SK-N-SH treated with all-trans-retinoic acid at 6 μM for 48 hours (cell line): Measurements from ENCODE around the gene SPOCD1.

Experiments
- ATAC-seq: fragments of 200-7000 bp; cut with Tn5 transposase; 3 replicates; pipeline ENCODE4 v1.9.1; 2020; ENCODE audit warnings: mild to moderate bottlenecking, moderate library complexity
- ARNTL ChIP-seq: fragments of 450-650 bp; formaldehyde crosslinking; IDR thresholded peaks from 2 replicates; pipeline ENCODE4 v1.5.0; 2020; ENCODE audit warnings: low read depth, mild to moderate bottlenecking, moderate library complexity, borderline replicate concordance
- BACH2 ChIP-seq: fragments of 250-450 bp; sonication (Bioruptor Pico); IDR thresholded peaks from 2 replicates; pipeline ENCODE4 v1.9.0; 2021; ENCODE audit warnings: mild to moderate bottlenecking, borderline replicate concordance
- CSDC2 ChIP-seq: fragments of 250-450 bp; sonication (Bioruptor Pico); IDR thresholded peaks from 2 replicates; pipeline ENCODE4 v1.5.0; 2020; ENCODE audit warnings: mild to moderate bottlenecking, moderate library complexity
- ESRRG ChIP-seq: fragments of 250-450 bp; sonication (Bioruptor Pico); IDR thresholded peaks from 2 replicates; pipeline ENCODE4 v1.6.1; 2021; ENCODE audit warnings: mild to moderate bottlenecking
- GLIS3 ChIP-seq: fragments of 250-450 bp; sonication (Bioruptor Pico); IDR thresholded peaks from 2 replicates; pipeline ENCODE4 v1.5.0; 2020; ENCODE audit warnings: mild to moderate bottlenecking, moderate library complexity
- OSR1 ChIP-seq: fragments of 250-450 bp; sonication (Bioruptor Pico); IDR thresholded peaks from 2 replicates; pipeline ENCODE4 v1.8.0; 2022; ENCODE audit warnings: moderate library complexity, mild to moderate bottlenecking, inconsistent platforms
- RARB ChIP-seq: fragments of 250-450 bp; sonication (Bioruptor Pico); IDR thresholded peaks from 2 replicates; pipeline ENCODE4 v1.8.0; 2021; ENCODE audit warnings: mild to moderate bottlenecking, moderate library complexity
- SNAI2 ChIP-seq: fragments of 250-450 bp; sonication (Bioruptor Pico); IDR thresholded peaks from 2 replicates; pipeline ENCODE4 v1.5.0; 2020; ENCODE audit warnings: mild to moderate bottlenecking, moderate library complexity
- TCF4 ChIP-seq: fragments of 250-450 bp; sonication (Bioruptor Pico); IDR thresholded peaks from 2 replicates; pipeline ENCODE4 v1.8.0; 2021; ENCODE audit warnings: mild to moderate bottlenecking, moderate library complexity, borderline replicate concordance
- TOX ChIP-seq: fragments of 250-450 bp; sonication (Bioruptor Pico); IDR thresholded peaks from 2 replicates; pipeline ENCODE4 v1.8.0; 2021; ENCODE audit warnings: mild to moderate bottlenecking, moderate library complexity, borderline replicate concordance
- ZC3H10 ChIP-seq: fragments of 250-450 bp; sonication (Bioruptor Pico); IDR thresholded peaks from 2 replicates; pipeline ENCODE4 v1.5.1; 2021; ENCODE audit warnings: mild to moderate bottlenecking, moderate library complexity
- ZFP3 ChIP-seq: fragments of 250-450 bp; sonication (Bioruptor Pico); IDR thresholded peaks from 2 replicates; pipeline ENCODE4 v1.5.0; 2020; ENCODE audit warnings: mild to moderate bottlenecking, moderate library complexity
- ZFP30 ChIP-seq: fragments of 450-650 bp; formaldehyde crosslinking; IDR thresholded peaks from 2 replicates; pipeline ENCODE4 v1.5.0; 2022; ENCODE audit warnings: mild to moderate bottlenecking, moderate library complexity
- ZNF70 ChIP-seq: fragments of 450-650 bp; formaldehyde crosslinking; IDR thresholded peaks from 2 replicates; pipeline ENCODE4 v1.5.0; 2020; ENCODE audit warnings: mild to moderate bottlenecking, moderate library complexity
- ZNF8 ChIP-seq: fragments of 450-650 bp; formaldehyde crosslinking; IDR thresholded peaks from 2 replicates; pipeline ENCODE4 v1.5.0; 2020; ENCODE audit warnings: mild to moderate bottlenecking, moderate library complexity
- TF ChIP-seq, protein P1 (sequence below): fragments of 250-450 bp; sonication (Bioruptor Pico); IDR thresholded peaks from 2 replicates; pipeline ENCODE4 v1.8.0; 2020; ENCODE audit warnings: mild to moderate bottlenecking, moderate library complexity, borderline replicate concordance
- TF ChIP-seq, protein P2 (sequence below): fragments of 250-450 bp; sonication (Bioruptor Pico); IDR thresholded peaks from 2 replicates; pipeline ENCODE4 v1.5.1; 2021; ENCODE audit warnings: mild to moderate bottlenecking, moderate library complexity
- TF ChIP-seq, protein P3 (sequence below): fragments of 250-450 bp; sonication (Bioruptor Pico); IDR thresholded peaks from 2 replicates; pipeline ENCODE4 v1.5.0; 2020; ENCODE audit warnings: mild to moderate bottlenecking, moderate library complexity
- TF ChIP-seq, protein P4 (sequence below): fragments of 250-450 bp; sonication (Bioruptor Pico); IDR thresholded peaks from 2 replicates; pipeline ENCODE4 v1.8.0; 2021; ENCODE audit warnings: low read depth, mild to moderate bottlenecking, moderate library complexity, borderline replicate concordance

Gene SPOCD1

DNA sequence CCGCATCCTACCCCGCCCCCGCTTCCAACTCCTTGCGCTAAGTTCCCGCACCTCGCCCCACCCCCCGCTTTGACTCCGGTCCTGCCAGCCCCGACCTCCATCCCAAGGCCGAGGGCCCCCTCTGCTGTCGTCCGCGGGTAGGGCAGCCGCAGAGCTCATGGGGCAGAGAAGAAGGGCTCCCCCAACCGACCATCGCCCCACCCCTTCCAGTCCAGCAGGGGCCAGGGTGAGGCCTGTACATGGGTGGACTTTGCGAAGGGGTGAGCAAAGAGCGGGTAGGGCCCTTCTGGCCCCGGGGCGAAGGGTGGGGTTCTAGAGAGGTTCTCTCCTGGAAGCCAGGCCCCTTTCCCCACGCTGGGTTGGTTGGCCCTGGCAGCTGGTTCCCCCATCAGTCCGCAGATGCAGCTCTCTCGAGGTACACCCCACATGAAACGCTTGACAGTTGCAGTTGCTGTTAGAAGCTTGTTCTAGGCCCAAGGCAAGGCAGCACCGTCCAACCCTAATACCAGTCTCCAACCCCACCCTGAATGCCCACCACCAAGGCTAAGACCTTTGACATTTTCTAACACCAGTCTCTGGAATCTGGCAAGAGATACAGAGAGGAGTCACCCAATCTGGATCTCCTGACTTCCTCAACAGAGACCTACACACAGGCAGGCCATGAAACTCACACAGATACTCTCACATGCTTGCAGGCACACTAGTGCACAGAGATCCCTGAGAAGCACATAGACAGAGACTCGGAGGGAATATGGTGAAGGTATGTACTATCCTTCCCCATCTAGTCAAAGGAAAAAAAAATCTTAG is 26.4 kb downstream of the SPOCD1 start:
- ATAC-seq = peak; percentile 89
- TF ChIP-seq, protein P1, sequence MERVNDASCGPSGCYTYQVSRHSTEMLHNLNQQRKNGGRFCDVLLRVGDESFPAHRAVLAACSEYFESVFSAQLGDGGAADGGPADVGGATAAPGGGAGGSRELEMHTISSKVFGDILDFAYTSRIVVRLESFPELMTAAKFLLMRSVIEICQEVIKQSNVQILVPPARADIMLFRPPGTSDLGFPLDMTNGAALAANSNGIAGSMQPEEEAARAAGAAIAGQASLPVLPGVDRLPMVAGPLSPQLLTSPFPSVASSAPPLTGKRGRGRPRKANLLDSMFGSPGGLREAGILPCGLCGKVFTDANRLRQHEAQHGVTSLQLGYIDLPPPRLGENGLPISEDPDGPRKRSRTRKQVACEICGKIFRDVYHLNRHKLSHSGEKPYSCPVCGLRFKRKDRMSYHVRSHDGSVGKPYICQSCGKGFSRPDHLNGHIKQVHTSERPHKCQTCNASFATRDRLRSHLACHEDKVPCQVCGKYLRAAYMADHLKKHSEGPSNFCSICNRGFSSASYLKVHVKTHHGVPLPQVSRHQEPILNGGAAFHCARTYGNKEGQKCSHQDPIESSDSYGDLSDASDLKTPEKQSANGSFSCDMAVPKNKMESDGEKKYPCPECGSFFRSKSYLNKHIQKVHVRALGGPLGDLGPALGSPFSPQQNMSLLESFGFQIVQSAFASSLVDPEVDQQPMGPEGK (CRISPR knock-in tag) = no peak
- no peak for TF ChIP-seq RARB (CRISPR knock-in tag)

DNA sequence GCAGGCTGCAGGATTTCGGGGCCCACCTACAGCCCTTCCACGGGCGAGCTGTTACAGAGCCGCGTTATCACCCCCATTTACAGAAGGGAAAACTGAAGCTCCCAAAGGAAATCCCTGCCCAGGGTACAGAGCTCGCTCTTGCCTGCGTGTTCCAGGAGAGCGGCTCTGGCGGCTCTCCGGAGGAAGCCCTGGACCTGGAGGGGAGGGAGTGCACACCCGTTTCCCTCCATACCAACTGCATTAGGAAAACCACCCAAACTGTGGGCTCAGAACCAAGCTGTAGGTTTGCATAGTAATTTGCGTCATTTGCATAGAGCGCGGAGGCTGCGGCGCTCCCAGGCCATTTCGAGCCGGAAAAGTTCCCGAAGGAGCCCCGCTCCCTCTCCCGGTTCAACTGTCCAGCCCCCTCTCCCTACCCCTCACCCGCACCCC is 27.0 kb downstream of the SPOCD1 start:
- peak; percentile 71 for ATAC-seq
- no peak for TF ChIP-seq ARNTL (CRISPR knock-in tag)
- TF ChIP-seq TCF4 (CRISPR knock-in tag) = no peak
- TF ChIP-seq, protein P2, sequence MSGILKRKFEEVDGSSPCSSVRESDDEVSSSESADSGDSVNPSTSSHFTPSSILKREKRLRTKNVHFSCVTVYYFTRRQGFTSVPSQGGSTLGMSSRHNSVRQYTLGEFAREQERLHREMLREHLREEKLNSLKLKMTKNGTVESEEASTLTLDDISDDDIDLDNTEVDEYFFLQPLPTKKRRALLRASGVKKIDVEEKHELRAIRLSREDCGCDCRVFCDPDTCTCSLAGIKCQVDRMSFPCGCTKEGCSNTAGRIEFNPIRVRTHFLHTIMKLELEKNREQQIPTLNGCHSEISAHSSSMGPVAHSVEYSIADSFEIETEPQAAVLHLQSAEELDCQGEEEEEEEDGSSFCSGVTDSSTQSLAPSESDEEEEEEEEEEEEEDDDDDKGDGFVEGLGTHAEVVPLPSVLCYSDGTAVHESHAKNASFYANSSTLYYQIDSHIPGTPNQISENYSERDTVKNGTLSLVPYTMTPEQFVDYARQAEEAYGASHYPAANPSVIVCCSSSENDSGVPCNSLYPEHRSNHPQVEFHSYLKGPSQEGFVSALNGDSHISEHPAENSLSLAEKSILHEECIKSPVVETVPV (CRISPR knock-in tag) = no peak
- TF ChIP-seq ZC3H10 = no peak
- TF ChIP-seq ZFP30 = no peak
- no peak for TF ChIP-seq SNAI2 (CRISPR knock-in tag)
- TF ChIP-seq, protein P1 (CRISPR knock-in tag) = no peak
- no peak for TF ChIP-seq RARB (CRISPR knock-in tag)
- TF ChIP-seq CSDC2 (CRISPR knock-in tag) = no peak
- TF ChIP-seq TOX (CRISPR knock-in tag) = no peak
- TF ChIP-seq ESRRG (CRISPR knock-in tag) = no peak
- no peak for TF ChIP-seq ZNF70 (CRISPR knock-in tag)
- TF ChIP-seq GLIS3 (CRISPR knock-in tag) = no peak
- no peak for TF ChIP-seq ZNF8 (CRISPR knock-in tag)
- no peak for TF ChIP-seq ZFP3
- TF ChIP-seq BACH2 (CRISPR knock-in tag) = no peak
- TF ChIP-seq, protein P3, sequence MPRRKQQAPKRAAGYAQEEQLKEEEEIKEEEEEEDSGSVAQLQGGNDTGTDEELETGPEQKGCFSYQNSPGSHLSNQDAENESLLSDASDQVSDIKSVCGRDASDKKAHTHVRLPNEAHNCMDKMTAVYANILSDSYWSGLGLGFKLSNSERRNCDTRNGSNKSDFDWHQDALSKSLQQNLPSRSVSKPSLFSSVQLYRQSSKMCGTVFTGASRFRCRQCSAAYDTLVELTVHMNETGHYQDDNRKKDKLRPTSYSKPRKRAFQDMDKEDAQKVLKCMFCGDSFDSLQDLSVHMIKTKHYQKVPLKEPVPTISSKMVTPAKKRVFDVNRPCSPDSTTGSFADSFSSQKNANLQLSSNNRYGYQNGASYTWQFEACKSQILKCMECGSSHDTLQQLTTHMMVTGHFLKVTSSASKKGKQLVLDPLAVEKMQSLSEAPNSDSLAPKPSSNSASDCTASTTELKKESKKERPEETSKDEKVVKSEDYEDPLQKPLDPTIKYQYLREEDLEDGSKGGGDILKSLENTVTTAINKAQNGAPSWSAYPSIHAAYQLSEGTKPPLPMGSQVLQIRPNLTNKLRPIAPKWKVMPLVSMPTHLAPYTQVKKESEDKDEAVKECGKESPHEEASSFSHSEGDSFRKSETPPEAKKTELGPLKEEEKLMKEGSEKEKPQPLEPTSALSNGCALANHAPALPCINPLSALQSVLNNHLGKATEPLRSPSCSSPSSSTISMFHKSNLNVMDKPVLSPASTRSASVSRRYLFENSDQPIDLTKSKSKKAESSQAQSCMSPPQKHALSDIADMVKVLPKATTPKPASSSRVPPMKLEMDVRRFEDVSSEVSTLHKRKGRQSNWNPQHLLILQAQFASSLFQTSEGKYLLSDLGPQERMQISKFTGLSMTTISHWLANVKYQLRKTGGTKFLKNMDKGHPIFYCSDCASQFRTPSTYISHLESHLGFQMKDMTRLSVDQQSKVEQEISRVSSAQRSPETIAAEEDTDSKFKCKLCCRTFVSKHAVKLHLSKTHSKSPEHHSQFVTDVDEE (CRISPR knock-in tag) = no peak
- TF ChIP-seq, protein P4, sequence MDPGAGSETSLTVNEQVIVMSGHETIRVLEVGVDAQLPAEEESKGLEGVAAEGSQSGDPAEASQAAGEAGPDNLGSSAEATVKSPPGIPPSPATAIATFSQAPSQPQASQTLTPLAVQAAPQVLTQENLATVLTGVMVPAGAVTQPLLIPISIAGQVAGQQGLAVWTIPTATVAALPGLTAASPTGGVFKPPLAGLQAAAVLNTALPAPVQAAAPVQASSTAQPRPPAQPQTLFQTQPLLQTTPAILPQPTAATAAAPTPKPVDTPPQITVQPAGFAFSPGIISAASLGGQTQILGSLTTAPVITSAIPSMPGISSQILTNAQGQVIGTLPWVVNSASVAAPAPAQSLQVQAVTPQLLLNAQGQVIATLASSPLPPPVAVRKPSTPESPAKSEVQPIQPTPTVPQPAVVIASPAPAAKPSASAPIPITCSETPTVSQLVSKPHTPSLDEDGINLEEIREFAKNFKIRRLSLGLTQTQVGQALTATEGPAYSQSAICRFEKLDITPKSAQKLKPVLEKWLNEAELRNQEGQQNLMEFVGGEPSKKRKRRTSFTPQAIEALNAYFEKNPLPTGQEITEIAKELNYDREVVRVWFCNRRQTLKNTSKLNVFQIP = no peak
- TF ChIP-seq OSR1 = no peak

DNA sequence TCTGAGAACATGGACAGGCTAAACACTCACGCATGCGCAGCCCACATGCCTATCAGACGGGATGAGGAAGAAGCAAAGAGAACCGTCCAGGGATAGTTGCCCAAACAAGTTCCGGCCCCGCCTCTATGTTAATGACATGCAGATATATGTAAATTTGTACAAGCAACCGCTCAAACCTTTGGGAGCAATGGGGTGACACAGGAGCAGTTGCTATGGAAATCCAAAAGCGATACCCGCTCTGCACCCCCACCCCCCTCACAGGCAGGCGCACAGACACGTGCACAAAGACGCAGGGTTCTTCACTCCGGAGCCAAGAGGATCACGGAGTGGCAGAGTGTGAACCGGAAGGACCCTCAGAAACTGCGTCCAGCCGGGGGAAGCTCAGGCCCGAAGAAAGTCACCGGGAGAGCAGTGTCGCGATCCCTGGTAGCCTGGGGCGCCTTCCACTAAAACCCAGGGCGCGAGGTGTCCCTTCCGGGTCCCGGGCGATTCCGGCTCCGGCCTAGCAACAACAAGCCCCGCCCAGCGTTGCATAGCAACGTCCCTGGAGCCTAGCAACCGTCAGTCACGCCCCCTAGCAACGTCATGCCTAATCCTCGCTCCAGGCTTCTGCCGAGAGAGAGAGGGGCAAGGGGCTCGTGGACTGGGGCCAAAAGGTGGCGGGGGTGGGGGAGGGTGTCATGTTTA is 27.5 kb downstream of the SPOCD1 start:
- ATAC-seq = peak; percentile 81
- no peak for TF ChIP-seq ZFP30
- TF ChIP-seq, protein P4 = no peak
- no peak for TF ChIP-seq CSDC2 (CRISPR knock-in tag)
- TF ChIP-seq, protein P1 (CRISPR knock-in tag) = no peak
- TF ChIP-seq, protein P3 (CRISPR knock-in tag) = no peak
